AG04450 (cell line): ENCODE measurements around the gene PHF21B. TPM values are rescaled to one million over a fixed set of nuclear protein-coding genes. Genes with fewer than 3 reads are reported as not detected.
"Not testable (repeated sequence)": the region's sequence is repeated elsewhere in the genome, so short reads cannot be mapped to it uniquely, and the experiment has no call there.

Experiments used
- CTCF ChIA-PET: fragments of 300-600, 350-600 bp; formaldehyde crosslinking; extraction: SDS; loops from one replicate; lab custom pipeline; 2022; ENCODE audit warnings: antibody characterized with exemption, inconsistent platforms; lab: Charles Lee
- POLR2A ChIA-PET: fragments of 350-600 bp; formaldehyde crosslinking; extraction: SDS; loops from one replicate; lab custom pipeline; 2021; ENCODE audit warnings: antibody characterized with exemption, inconsistent platforms; lab: Yijun Ruan, JAX
- DNase-seq: peaks from one replicate; pipeline ENCODE4 v3.0.0-alpha.2; 2011; ENCODE audit warnings: low read depth, low spot score
- H3K27ac ChIP-seq: one replicate; pipeline ENCODE4 v1.5.1; 2012; ENCODE audit warnings: low read depth, low read length, control low read depth
- H3K27me3 ChIP-seq: one replicate; pipeline ENCODE4 v1.6.0; 2012; ENCODE audit warnings: low read length; ENCODE audit not compliant: control insufficient read depth, insufficient read depth
- H3K4me3 ChIP-seq: 2 replicates; pipeline ENCODE4 v1.5.1; 2011; ENCODE audit warnings: mild to moderate bottlenecking, low read depth, low read length, control low read depth
- H3K9me3 ChIP-seq: 2 replicates; pipeline ENCODE4 v1.5.1; 2012; ENCODE audit warnings: low read length; ENCODE audit not compliant: control insufficient read depth, insufficient read depth
- polyA plus RNA-seq: library from polyadenylated mRNA; depleted of rRNA; stranded (reverse); fragments of >200 nt; gene quantifications from 2 replicates; pipeline ENCODE4 v1.2.3, GENCODE V29; 2011
- TF ChIP-seq, protein P1 (sequence below): IDR thresholded peaks from 2 replicates; pipeline ENCODE4 v1.5.1; 2011; ENCODE audit warnings: low read depth, low read length, control low read depth, inconsistent platforms

The PHF21B gene
- polyA plus RNA-seq, 1 experiment = not detected

DNA sequence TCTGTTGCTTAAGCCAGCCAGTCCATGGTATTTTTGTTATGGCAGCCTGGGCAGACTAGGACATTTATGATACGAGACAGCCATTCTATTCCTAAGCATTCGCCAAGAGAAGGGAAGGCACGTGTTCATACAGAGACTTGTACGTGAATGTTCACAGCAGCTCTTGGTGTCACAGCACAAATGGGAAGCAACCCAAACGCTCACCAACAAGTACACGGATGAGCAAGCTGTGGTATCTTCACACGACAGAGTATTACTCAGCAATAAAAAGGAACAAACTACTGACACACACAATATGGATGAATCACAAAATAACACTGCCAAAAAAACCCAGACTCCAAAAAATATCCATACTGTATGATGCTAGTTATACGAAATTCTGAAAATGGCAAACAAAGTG, 85.1 kb downstream of the PHF21B start:
- Histone ChIP-seq H3K4me3 (no peak overlapping the region), H3K9me3 (peaks cover 3% of the 10 kb centered on the region; the same call in 1 of the 2 replicates), H3K27ac (no peak overlapping the region), H3K27me3 (peaks cover 6% of the 10 kb centered on the region)
- ChIA-PET POLR2A (no interaction called here), CTCF (interaction anchor here (0.6 kb wide), 1 partner anchor 532 kb away, joined by 3 read pairs; no protein-coding TSS in a partner anchor)
- TF ChIP-seq, protein P1, sequence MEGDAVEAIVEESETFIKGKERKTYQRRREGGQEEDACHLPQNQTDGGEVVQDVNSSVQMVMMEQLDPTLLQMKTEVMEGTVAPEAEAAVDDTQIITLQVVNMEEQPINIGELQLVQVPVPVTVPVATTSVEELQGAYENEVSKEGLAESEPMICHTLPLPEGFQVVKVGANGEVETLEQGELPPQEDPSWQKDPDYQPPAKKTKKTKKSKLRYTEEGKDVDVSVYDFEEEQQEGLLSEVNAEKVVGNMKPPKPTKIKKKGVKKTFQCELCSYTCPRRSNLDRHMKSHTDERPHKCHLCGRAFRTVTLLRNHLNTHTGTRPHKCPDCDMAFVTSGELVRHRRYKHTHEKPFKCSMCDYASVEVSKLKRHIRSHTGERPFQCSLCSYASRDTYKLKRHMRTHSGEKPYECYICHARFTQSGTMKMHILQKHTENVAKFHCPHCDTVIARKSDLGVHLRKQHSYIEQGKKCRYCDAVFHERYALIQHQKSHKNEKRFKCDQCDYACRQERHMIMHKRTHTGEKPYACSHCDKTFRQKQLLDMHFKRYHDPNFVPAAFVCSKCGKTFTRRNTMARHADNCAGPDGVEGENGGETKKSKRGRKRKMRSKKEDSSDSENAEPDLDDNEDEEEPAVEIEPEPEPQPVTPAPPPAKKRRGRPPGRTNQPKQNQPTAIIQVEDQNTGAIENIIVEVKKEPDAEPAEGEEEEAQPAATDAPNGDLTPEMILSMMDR = no peak
- no peak for DNase-seq

DNA sequence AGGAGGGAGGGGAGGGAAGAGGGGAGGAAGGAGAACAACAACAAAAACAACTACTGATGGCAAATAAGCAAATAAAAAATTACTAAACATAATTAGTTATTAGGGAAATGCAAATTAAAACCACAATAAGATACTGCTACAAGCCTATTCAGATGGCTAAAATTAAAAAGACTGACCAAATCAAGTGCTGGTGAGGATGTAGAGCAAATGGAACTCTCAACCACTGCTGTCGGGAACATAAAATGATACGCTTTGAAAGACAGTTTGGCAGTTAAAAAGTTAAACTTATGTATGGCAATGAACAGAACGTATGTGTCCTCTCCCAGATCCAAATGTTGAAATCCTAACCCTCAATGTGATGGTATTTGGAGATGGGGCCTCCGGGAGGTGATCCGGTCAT, 85.7 kb downstream of the PHF21B start:
- TF ChIP-seq, protein P1 = no peak
- ChIA-PET CTCF (no interaction called here), POLR2A (no interaction called here)
- Histone ChIP-seq H3K4me3 (no peak overlapping the region), H3K27me3 (no peaks in the 10 kb centered on the region), H3K9me3 (peaks cover 3% of the 10 kb centered on the region; the same call in 1 of the 2 replicates), H3K27ac (no peak overlapping the region)
- no peak for DNase-seq

DNA sequence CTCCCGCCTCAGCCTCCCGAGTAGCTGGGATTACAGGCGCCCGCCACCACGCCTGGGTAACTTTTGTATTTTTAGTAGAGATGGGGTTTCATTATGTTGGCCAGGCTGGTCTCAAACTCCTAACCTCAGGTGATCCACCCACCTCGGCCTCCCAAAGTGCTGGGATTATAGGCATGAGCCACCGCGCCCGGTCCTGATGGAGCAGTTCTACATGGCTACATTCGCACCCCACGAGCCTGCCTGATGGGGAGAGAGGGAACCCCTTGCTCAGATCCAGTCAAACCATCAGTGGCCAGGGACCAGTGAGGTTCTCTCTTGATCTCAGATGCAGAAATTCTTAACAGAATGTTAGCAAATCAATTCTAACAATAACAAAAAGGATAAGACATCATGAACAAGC, 88.0 kb downstream of the PHF21B start:
- POLR2A ChIA-PET, H3K27ac ChIP-seq, CTCF ChIA-PET: not testable (repeated sequence)

DNA sequence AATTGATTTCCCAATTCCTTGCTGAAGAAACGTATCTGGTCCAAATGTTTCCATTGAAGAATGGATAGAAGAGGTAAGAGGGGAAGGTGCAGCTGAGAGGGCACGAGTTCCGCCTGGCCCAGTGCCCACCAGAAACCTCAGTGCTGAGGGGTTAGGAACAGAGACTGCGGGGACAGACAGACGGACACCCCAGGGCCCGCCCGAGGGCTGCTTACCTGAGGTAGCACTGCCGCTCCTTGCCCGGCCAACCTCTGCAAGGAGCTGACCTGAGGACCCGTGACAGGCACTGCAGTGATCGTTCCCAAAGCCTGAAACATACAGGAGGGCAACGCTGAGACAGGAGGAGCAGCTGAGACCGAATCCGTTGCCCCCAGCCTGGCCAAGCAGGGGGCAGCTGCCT, 89.6 kb downstream of the PHF21B start:
- POLR2A ChIA-PET = no interaction called here

More for the DNA sequence above, 88.0 kb downstream of the PHF21B start:
- not testable (repeated sequence) for DNase-seq, H3K27me3 ChIP-seq, H3K4me3 ChIP-seq, H3K9me3 ChIP-seq

DNA sequence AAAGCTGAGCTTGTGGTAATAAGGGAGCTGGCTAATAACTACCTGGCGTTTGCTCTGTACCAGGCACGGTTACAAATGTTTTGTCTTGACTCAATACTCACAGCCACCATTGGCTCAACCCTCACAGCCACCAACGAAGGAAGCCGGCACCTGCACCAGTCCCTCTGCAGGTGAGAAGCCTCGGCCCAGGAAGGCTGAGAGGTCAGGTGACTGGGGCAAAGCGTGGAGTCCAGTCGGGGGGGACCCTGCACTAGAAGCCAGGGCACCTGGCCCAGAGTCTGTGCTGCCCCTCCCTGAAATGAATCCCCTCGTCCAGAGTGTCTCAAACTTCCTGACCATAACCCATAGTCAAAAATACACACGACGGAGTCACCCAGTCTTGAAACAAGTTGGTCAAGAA, 90.1 kb downstream of the PHF21B start:
- POLR2A ChIA-PET = no interaction called here
- CTCF ChIA-PET = no interaction called here
- no peak for DNase-seq
- Histone ChIP-seq H3K4me3 (no peak overlapping the region), H3K9me3 (peaks cover 3% of the 10 kb centered on the region; the same call in 1 of the 2 replicates), H3K27me3 (peaks cover 4% of the 10 kb centered on the region), H3K27ac (no peak overlapping the region)
- TF ChIP-seq, protein P1 = no peak

More for the DNA sequence above, 89.6 kb downstream of the PHF21B start:
- Histone ChIP-seq H3K4me3 (no peak overlapping the region), H3K27ac (no peak overlapping the region), H3K27me3 (peaks cover 4% of the 10 kb centered on the region), H3K9me3 (peaks cover 3% of the 10 kb centered on the region; the same call in 1 of the 2 replicates)
- CTCF ChIA-PET = interaction anchor here (0.6 kb wide), 1 partner anchor 946 kb away, joined by 3 read pairs; no protein-coding TSS in a partner anchor
- DNase-seq = no peak
- TF ChIP-seq, protein P1 = no peak
